Ovary (tissue), 3 donors: ENCODE measurements around the gene CCDC121.

ENCODE experiments used
- POLR2A ChIP-seq: fragments of 450-650 bp; IDR thresholded peaks from one replicate; pipeline ENCODE4 v1.6.1; 2017; ENCODE audit warnings: antibody characterized with exemption, mild to moderate bottlenecking, moderate library complexity
- TF ChIP-seq, protein P1 (sequence below), 3 donors: fragments of 450-650 bp in 2 of 3; fragments of 200-600 bp in 1 of 3; IDR thresholded peaks; one replicate each; pipeline versions ENCODE4 v1.5.1 to v1.8.0; 2016 to 2022; ENCODE audit warnings: antibody characterized with exemption in 3 of 3, mild to moderate bottlenecking in 1 of 3
- donor health status: DM: no; HTN: no; CAD: no.

GRCh38 chr2:27591745-27592144, 37.1 kb downstream of the CCDC121 start:
- TF ChIP-seq, protein P1, sequence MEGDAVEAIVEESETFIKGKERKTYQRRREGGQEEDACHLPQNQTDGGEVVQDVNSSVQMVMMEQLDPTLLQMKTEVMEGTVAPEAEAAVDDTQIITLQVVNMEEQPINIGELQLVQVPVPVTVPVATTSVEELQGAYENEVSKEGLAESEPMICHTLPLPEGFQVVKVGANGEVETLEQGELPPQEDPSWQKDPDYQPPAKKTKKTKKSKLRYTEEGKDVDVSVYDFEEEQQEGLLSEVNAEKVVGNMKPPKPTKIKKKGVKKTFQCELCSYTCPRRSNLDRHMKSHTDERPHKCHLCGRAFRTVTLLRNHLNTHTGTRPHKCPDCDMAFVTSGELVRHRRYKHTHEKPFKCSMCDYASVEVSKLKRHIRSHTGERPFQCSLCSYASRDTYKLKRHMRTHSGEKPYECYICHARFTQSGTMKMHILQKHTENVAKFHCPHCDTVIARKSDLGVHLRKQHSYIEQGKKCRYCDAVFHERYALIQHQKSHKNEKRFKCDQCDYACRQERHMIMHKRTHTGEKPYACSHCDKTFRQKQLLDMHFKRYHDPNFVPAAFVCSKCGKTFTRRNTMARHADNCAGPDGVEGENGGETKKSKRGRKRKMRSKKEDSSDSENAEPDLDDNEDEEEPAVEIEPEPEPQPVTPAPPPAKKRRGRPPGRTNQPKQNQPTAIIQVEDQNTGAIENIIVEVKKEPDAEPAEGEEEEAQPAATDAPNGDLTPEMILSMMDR (IDR thresholded peaks at IDR 0.05): no peak
- TF ChIP-seq POLR2A: no peak
